Keratinocyte (primary cell): ENCODE data around the gene ITPR1. TPM values are rescaled to one million over a fixed set of nuclear protein-coding genes. Genes with fewer than 3 reads are reported as not detected.

Experiments
- DNase-seq: peaks from one replicate; pipeline ENCODE4 v3.0.0-alpha.2; 2011; ENCODE audit warnings: low read depth, missing footprints, low spot score
- FAIRE-seq: peaks from 2 replicates; lab custom pipeline; 2011; peaks lifted over from hg19 to GRCh38; lab: Jason Lieb, UNC
- H2AFZ ChIP-seq: 2 replicates; pipeline ENCODE4 v1.6.0; 2012; ENCODE audit warnings: low read length, control low read depth, inconsistent platforms; ENCODE audit not compliant: control insufficient read depth
- H3K27ac ChIP-seq: 2 replicates; pipeline ENCODE4 v1.5.1; 2011; ENCODE audit warnings: low read length; ENCODE audit not compliant: control insufficient read depth, insufficient read depth
- H3K27me3 ChIP-seq: 3 replicates; pipeline ENCODE4 v1.6.0; 2011; ENCODE audit warnings: low read length; ENCODE audit not compliant: control insufficient read depth, insufficient read depth; ENCODE audit errors: extremely low read depth
- H3K36me3 ChIP-seq, 2 experiments: 2 replicates in 1 of 2; 3 replicates in 1 of 2; pipeline ENCODE4 v1.5.1; 2011; ENCODE audit warnings: low read length in 2 of 2, mild to moderate bottlenecking in 1 of 2; ENCODE audit not compliant: control insufficient read depth in 2 of 2, insufficient read depth in 2 of 2; ENCODE audit errors: extremely low read depth in 1 of 2
- H3K4me1 ChIP-seq: 3 replicates; pipeline ENCODE4 v1.5.1; 2011; ENCODE audit warnings: low read length; ENCODE audit not compliant: control insufficient read depth, insufficient read depth; ENCODE audit errors: extremely low read depth
- H3K4me2 ChIP-seq: 3 replicates; pipeline ENCODE4 v1.6.0; 2011; ENCODE audit warnings: low read depth, low read length; ENCODE audit not compliant: control insufficient read depth, insufficient read depth; ENCODE audit errors: extremely low read depth
- H3K4me3 ChIP-seq, 3 experiments: fragments of 200-600 bp in 1 of 3; sonication (generic) in 1 of 3; 2 replicates in 2 of 3; 3 replicates in 1 of 3; pipeline ENCODE4 v1.5.1; 2011 to 2016; ENCODE audit warnings: low read length in 3 of 3, mild to moderate bottlenecking in 3 of 3, control low read depth in 2 of 3, inconsistent platforms in 1 of 3, low read depth in 1 of 3, mixed read lengths in 1 of 3, mixed run types in 1 of 3, moderate library complexity in 1 of 3; ENCODE audit not compliant: control insufficient read depth in 2 of 3, insufficient read depth in 2 of 3; ENCODE audit errors: extremely low read depth in 1 of 3
- H3K79me2 ChIP-seq: 2 replicates; pipeline ENCODE4 v1.6.0; 2012; ENCODE audit warnings: low read length; ENCODE audit not compliant: control insufficient read depth, insufficient read depth
- H3K9ac ChIP-seq: 3 replicates; pipeline ENCODE4 v1.6.0; 2011; ENCODE audit warnings: low read length; ENCODE audit not compliant: control insufficient read depth, insufficient read depth; ENCODE audit errors: extremely low read depth
- H3K9me1 ChIP-seq: 3 replicates; pipeline ENCODE4 v1.6.0; 2011; ENCODE audit warnings: low read length; ENCODE audit not compliant: control insufficient read depth, insufficient read depth; ENCODE audit errors: extremely low read depth
- H3K9me3 ChIP-seq: 2 replicates; pipeline ENCODE4 v1.5.1; 2012; ENCODE audit warnings: low read depth, low read length; ENCODE audit not compliant: control insufficient read depth
- H4K20me1 ChIP-seq: 3 replicates; pipeline ENCODE4 v1.6.0; 2011; ENCODE audit warnings: low read length; ENCODE audit not compliant: control insufficient read depth, insufficient read depth; ENCODE audit errors: extremely low read depth
- EZH2 ChIP-seq: IDR thresholded peaks from one replicate; pipeline ENCODE4 v1.6.1; 2012; ENCODE audit warnings: inconsistent platforms, mild to moderate bottlenecking, low read length, moderate library complexity
- dilution Hi-C: fragments of 300-500 bp; cut with MboI; formaldehyde crosslinking; loops from one replicate; pipeline ENCODE4 v1.7.0; 2020; ENCODE audit warnings: low sequenced_read_pairs; ENCODE audit not compliant: extremely low pct_ligation_motif_present
- polyA plus RNA-seq, 5 experiments: library from polyadenylated mRNA; depleted of rRNA in 3 of 5; stranded (reverse) in 3 of 5; stranded (forward) in 1 of 5; unstranded in 1 of 5; fragments of >200 nt; gene quantifications; 1 replicate in 1 of 5; 2 replicates in 3 of 5; 3 replicates in 1 of 5; pipeline versions ENCODE4 v1.2.1 to v1.2.3, GENCODE V29; 2011 to 2012; ENCODE audit warnings: missing spikeins in 2 of 5, low read depth in 1 of 5, low replicate concordance in 1 of 5
- TF ChIP-seq, protein P1 (sequence below), 3 experiments: IDR thresholded peaks in 1 of 3; conservative IDR thresholded peaks in 1 of 3; optimal IDR thresholded peaks in 1 of 3; 2 replicates in 2 of 3; 3 replicates in 1 of 3; pipeline versions ENCODE3 to v1.5.1; 2011; ENCODE audit warnings: low read length in 3 of 3, mild to moderate bottlenecking in 3 of 3, moderate library complexity in 2 of 3, control low read depth in 1 of 3, inconsistent platforms in 1 of 3; ENCODE audit not compliant: insufficient read depth in 2 of 3; ENCODE audit errors: extremely low read depth in 1 of 3

The ITPR1 gene
- polyA plus RNA-seq, 1 donor (not counting 4 experiments of a cell fraction or from before 2014, with no cell fraction given) = 3.5 TPM

GRCh38 chr3:4730719-4731118 lies 237.6 kb downstream of the ITPR1 start:
- Histone ChIP-seq H3K27me3 (no peaks in the 10 kb centered on the region), H3K79me2 (no peaks in the 10 kb centered on the region), H2AFZ (no peak overlapping the region), H3K36me3 (no peaks in the 10 kb centered on the region), H3K27ac (no peak overlapping the region), H3K4me3 (no peak overlapping the region), H4K20me1 (no peaks in the 10 kb centered on the region), H3K4me2 (no peak overlapping the region), H3K9me3 (no peaks in the 10 kb centered on the region), H3K9me1 (no peaks in the 10 kb centered on the region), H3K4me1 (peaks cover 6% of the 10 kb centered on the region), H3K9ac (no peak overlapping the region)
- dilution Hi-C loops = no loop called here
- DNase-seq (no peak), FAIRE-seq (no peak)
- no peak for TF ChIP-seq EZH2
- TF ChIP-seq, protein P1, sequence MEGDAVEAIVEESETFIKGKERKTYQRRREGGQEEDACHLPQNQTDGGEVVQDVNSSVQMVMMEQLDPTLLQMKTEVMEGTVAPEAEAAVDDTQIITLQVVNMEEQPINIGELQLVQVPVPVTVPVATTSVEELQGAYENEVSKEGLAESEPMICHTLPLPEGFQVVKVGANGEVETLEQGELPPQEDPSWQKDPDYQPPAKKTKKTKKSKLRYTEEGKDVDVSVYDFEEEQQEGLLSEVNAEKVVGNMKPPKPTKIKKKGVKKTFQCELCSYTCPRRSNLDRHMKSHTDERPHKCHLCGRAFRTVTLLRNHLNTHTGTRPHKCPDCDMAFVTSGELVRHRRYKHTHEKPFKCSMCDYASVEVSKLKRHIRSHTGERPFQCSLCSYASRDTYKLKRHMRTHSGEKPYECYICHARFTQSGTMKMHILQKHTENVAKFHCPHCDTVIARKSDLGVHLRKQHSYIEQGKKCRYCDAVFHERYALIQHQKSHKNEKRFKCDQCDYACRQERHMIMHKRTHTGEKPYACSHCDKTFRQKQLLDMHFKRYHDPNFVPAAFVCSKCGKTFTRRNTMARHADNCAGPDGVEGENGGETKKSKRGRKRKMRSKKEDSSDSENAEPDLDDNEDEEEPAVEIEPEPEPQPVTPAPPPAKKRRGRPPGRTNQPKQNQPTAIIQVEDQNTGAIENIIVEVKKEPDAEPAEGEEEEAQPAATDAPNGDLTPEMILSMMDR (optimal IDR thresholded peaks at IDR 0.05 in 1 of 3, IDR thresholded peaks at IDR 0.05 in 1 of 3, conservative IDR thresholded peaks at IDR 0.05 in 1 of 3; ENCODE audit: extremely low read depth in 1 of 3, insufficient read depth in 2 of 3, low read length in 3 of 3) = no peak

DNA sequence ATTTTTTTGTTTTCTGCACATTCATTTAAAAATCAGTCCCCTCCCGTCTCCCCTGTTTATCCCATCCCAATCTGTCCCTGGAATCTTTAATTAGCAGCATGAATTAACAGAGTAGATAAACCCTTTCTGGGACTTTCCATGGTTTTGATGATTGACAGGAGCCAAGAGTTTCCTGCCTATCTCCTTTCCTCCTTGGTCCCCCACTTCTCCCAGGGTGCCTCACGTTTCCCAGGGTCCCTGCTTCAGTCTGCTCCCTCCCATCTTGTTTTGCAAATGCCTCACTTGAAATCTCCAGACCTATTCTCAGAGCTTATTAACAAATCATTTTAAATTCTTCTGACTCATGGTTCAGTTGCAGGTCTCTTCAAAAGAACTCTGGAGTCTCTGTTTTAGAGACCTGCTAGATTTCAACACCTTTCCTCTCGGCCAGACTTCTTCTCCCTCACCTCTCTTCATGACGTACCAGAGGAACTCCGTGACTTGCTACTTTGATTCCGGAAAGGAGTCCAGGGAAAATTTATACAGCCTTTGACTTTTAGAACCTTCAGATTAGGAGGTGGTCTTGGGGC lies 238.5 kb downstream of the ITPR1 start:
- H3K36me3 ChIP-seq = no peaks in the 10 kb centered on the region
- TF ChIP-seq, protein P1 (optimal IDR thresholded peaks at IDR 0.05 in 1 of 3, IDR thresholded peaks at IDR 0.05 in 1 of 3, conservative IDR thresholded peaks at IDR 0.05 in 1 of 3; ENCODE audit: extremely low read depth in 1 of 3, insufficient read depth in 2 of 3, low read length in 3 of 3) = no peak
- no peak for TF ChIP-seq EZH2
- no peaks in the 10 kb centered on the region for H3K9me1 ChIP-seq
- DNase-seq = no peak
- no peaks in the 10 kb centered on the region for H4K20me1 ChIP-seq
- FAIRE-seq = no peak
- no peak overlapping the region for H3K27ac ChIP-seq
- no peaks in the 10 kb centered on the region for H3K79me2 ChIP-seq
- H3K4me3 ChIP-seq = no peak overlapping the region
- no peak overlapping the region for H3K4me2 ChIP-seq
- H3K9ac ChIP-seq = no peak overlapping the region
- dilution Hi-C loops = no loop called here
- no peaks in the 10 kb centered on the region for H3K9me3 ChIP-seq
- no peaks in the 10 kb centered on the region for H3K27me3 ChIP-seq
- H2AFZ ChIP-seq = no peak overlapping the region
- peaks cover 11% of the 10 kb centered on the region for H3K4me1 ChIP-seq
